GM10266 (cell line): ENCODE results near the gene ATG5.
A peak's percentile ranks its signal among the peaks of the same experiment; 100 is the strongest.

Experiments used
- DNase-seq: peaks from one replicate; pipeline ENCODE4 v3.0.0; 2012; ENCODE audit errors: extremely low spot score
- TF ChIP-seq, protein P1 (sequence below): IDR thresholded peaks from 2 replicates; pipeline ENCODE4 v1.5.1; 2012; ENCODE audit warnings: mild to moderate bottlenecking, low read depth; ENCODE audit not compliant: control insufficient read depth, insufficient read depth; ENCODE audit errors: missing control alignments

ATG5 gene

GRCh38 chr6:106360989-106361430 is 35.5 kb upstream of the ATG5 start:
- TF ChIP-seq, protein P1, sequence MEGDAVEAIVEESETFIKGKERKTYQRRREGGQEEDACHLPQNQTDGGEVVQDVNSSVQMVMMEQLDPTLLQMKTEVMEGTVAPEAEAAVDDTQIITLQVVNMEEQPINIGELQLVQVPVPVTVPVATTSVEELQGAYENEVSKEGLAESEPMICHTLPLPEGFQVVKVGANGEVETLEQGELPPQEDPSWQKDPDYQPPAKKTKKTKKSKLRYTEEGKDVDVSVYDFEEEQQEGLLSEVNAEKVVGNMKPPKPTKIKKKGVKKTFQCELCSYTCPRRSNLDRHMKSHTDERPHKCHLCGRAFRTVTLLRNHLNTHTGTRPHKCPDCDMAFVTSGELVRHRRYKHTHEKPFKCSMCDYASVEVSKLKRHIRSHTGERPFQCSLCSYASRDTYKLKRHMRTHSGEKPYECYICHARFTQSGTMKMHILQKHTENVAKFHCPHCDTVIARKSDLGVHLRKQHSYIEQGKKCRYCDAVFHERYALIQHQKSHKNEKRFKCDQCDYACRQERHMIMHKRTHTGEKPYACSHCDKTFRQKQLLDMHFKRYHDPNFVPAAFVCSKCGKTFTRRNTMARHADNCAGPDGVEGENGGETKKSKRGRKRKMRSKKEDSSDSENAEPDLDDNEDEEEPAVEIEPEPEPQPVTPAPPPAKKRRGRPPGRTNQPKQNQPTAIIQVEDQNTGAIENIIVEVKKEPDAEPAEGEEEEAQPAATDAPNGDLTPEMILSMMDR = no peak
- peak; percentile 52 for DNase-seq

DNA sequence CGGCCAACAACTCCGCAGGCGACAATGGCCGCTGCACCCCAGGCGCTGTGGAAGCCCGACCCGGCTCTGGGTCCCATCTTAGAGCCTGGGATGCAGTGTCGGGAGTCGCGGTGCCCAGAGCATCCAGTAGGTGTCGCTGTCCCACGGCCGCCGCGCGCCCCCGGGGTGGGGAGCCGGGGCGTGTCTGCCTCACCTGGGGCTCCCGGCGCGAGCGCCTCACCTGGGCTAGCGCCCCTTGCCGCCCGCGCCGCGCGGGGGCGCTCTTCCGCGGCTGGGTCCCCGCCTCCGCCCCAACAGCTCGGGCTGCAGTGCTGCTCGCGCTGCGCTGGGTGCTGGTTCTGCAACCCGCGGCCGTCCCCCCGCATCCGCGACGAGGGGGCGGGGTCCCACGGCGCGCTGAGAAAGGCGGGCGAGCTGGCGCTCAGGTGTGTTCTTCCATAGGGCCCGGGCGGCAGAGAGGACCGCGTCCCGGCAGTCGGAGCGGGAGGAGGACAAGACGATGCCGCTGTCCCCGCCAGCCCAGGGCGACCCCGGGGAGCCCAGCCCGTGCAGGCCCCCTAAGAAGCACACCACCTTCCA is 34.9 kb upstream of the ATG5 start, which contains the start of gene CRYBG1:
Gene CRYBG1 (plus strand): TSS at position 308 of the 579 bp plus-strand sequence. CDS start 192 bp downstream, at position 500.
- TF ChIP-seq, protein P1 = peak; percentile 86
- peak; percentile 83 for DNase-seq

DNA sequence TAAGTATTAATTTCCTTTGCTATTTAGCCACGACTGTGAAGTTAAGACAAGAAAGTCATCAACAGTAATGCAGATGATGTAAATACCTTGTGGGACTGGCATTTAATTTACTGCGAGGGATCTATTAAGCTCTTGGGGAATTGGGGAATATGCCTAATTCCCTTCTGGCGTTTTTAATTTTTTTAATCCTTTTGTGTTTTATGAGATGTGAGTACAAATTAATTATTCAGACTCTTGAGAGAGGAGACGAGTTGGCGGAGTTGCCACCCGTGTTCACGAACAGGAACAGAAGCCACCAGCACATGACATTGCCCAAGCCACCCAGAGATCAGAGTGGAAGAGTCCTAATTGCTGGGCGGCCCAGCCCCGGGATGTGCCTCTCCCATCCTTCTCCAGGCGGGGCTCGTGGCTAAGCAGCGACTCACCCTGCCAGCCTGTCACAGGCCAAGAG is 34.4 kb upstream of the ATG5 start:
- no peak for DNase-seq
- TF ChIP-seq, protein P1 = no peak

DNA sequence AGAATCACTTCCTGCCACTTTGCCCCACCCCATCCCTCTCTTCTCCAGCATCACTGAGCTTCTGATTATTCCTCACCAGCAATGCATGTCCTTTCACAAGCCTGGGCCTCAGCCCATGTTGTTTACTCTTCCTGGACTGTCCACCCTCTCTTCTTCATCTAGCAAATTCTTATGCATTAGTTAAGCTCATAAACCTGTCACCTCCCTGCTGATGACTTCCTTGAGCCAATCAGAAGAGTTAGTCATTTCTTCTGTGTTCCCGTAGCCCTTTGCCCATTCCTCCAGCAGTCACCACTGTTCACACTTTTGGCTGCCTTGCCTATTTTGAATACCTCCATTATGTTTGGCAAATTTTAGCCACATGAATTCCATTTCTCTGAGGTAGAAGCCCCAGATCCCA is 30.8 kb upstream of the ATG5 start:
- TF ChIP-seq, protein P1 = no peak
- DNase-seq = no peak

DNA sequence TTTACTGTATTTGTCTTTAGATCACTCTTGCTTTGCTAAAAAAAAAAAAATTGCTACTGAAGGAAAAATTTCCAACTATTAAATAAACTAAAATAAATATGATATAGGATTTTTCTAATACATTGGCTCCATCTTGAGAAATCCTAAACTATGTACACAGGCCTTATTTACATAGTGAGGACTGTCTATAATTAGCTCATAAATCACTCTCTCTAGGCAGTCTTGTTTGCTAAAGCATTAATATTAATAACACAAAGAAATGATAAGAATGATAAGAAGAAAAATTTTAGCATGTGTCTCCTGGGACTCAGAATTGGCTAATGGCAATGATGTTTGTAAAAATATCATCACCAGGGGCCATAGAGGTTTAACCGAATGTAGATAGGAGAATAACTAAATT is 21.7 kb upstream of the ATG5 start:
- TF ChIP-seq, protein P1 = no peak

GRCh38 chr6:106339334-106340029 is 13.9 kb upstream of the ATG5 start:
- TF ChIP-seq, protein P1 = peak; percentile 68
- DNase-seq = peak; percentile 56

More for the DNA sequence above, 21.7 kb upstream of the ATG5 start:
- DNase-seq = no peak
